Right ventricle myocardium superior (tissue), 1 donor: Measurements from ENCODE around the gene MAML2. TPM values are rescaled to one million over a fixed set of nuclear protein-coding genes. Genes with fewer than 3 reads are reported as not detected.
"Not testable (repeated sequence)": the region's sequence is repeated elsewhere in the genome, so short reads cannot be mapped to it uniquely, and the experiment has no call there.

Experiments used
- ATAC-seq: fragments of 200-7000 bp; cut with Tn5 transposase; one replicate; pipeline ENCODE4 v1.9.1; 2020; ENCODE audit warnings: mild to moderate bottlenecking; ENCODE audit not compliant: poor library complexity
- DNase-seq: peaks from one replicate; pipeline ENCODE4 v3.0.0-alpha.2; 2020
- intact Hi-C: fragments of 100-400 bp; cut with DNase I; formaldehyde crosslinking; loops from one replicate; pipeline ENCODE4 v1.11.2; 2022
- total RNA-seq: library from RNA; stranded (reverse); fragmentation: NEBNext Ultra II Directional; extraction: Animal tissue kit (Norgen Biotek cat#: 25700); gene quantifications from one replicate; pipeline ENCODE4 v1.2.1, GENCODE V29; 2021
- donor health status: DM: no; HTN: yes; CAD: no; lungs with severe emphysema.

Gene MAML2
- total RNA-seq, 1 donor from 2014 or later = 4.5 TPM

- no peak for ATAC-seq
- DNase-seq = no peak
- intact Hi-C loops = no loop called here
These were observed 36.9 kb downstream of the MAML2 start for GRCh38 chr11:96306071-96306470.

- ATAC-seq = no peak
- no peak for DNase-seq
- intact Hi-C loops = no loop called here
These were observed 39.0 kb downstream of the MAML2 start for GRCh38 chr11:96303980-96304379.

GRCh38 chr11:96303064-96303463, 39.9 kb downstream of the MAML2 start:
- intact Hi-C loops = no loop called here
- DNase-seq (no peak), ATAC-seq (peak; percentile 54)

- ATAC-seq = no peak
- no peak for DNase-seq
- intact Hi-C loops = no loop called here
These were observed 41.2 kb downstream of the MAML2 start for GRCh38 chr11:96301818-96302217.

- ATAC-seq (no peak), DNase-seq (no peak)
- intact Hi-C loops = no loop called here
These were observed 43.7 kb downstream of the MAML2 start for GRCh38 chr11:96299155-96299888.

- DNase-seq (no peak), ATAC-seq (no peak)
- intact Hi-C loops = no loop called here
These were observed 47.6 kb downstream of the MAML2 start for GRCh38 chr11:96295369-96295768.

GRCh38 chr11:96294289-96294688, 48.7 kb downstream of the MAML2 start:
- intact Hi-C loops = no loop called here
- ATAC-seq (no peak), DNase-seq (no peak)

GRCh38 chr11:96293598-96294021, 49.4 kb downstream of the MAML2 start:
- DNase-seq (no peak), ATAC-seq (peak; percentile 57)
- intact Hi-C loops = no loop called here

GRCh38 chr11:96293109-96293508, 49.9 kb downstream of the MAML2 start:
- DNase-seq (no peak), ATAC-seq (no peak)
- intact Hi-C loops = no loop called here

- no peak for DNase-seq
These were observed 50.5 kb downstream of the MAML2 start for GRCh38 chr11:96292291-96293010.

GRCh38 chr11:96290631-96291030, 52.4 kb downstream of the MAML2 start:
- ATAC-seq (no peak), DNase-seq (no peak)
- intact Hi-C loops = no loop called here

More at GRCh38 chr11:96292291-96293010, 50.5 kb downstream of the MAML2 start:
- ATAC-seq = no peak
- intact Hi-C loops = no loop called here

GRCh38 chr11:96290031-96290430, 53.0 kb downstream of the MAML2 start:
- DNase-seq (no peak), ATAC-seq (no peak)
- intact Hi-C loops = no loop called here

- intact Hi-C loops = no loop called here
- ATAC-seq = no peak
These were observed 54.1 kb downstream of the MAML2 start for GRCh38 chr11:96288915-96289314.

GRCh38 chr11:96287822-96288439, 55.1 kb downstream of the MAML2 start:
- intact Hi-C loops = no loop called here
- no peak for DNase-seq
- ATAC-seq = no peak

More at GRCh38 chr11:96288915-96289314, 54.1 kb downstream of the MAML2 start:
- no peak for DNase-seq

- intact Hi-C loops = not testable (repeated sequence)
These were observed 57.0 kb downstream of the MAML2 start for GRCh38 chr11:96285985-96286384.

GRCh38 chr11:96284917-96285316, 58.1 kb downstream of the MAML2 start:
- intact Hi-C loops = no loop called here
- no peak for ATAC-seq

More at GRCh38 chr11:96285985-96286384, 57.0 kb downstream of the MAML2 start:
- DNase-seq, ATAC-seq: not testable (repeated sequence)

GRCh38 chr11:96284401-96284800, 58.6 kb downstream of the MAML2 start:
- DNase-seq (no peak), ATAC-seq (no peak)
- intact Hi-C loops = no loop called here

More at GRCh38 chr11:96284917-96285316, 58.1 kb downstream of the MAML2 start:
- DNase-seq = no peak

- no peak for DNase-seq
- ATAC-seq = no peak
- intact Hi-C loops = no loop called here
These were observed 60.3 kb downstream of the MAML2 start for GRCh38 chr11:96282625-96283220.

- intact Hi-C loops = no loop called here
These were observed 62.6 kb downstream of the MAML2 start for GRCh38 chr11:96280444-96280843.

More at GRCh38 chr11:96280444-96280843, 62.6 kb downstream of the MAML2 start:
- no peak for DNase-seq
- no peak for ATAC-seq
